CD4-positive, alpha-beta T cell treated with Interleukin-1 beta for 1 hour (primary cell): ENCODE results near the gene CYBA.

Experiments
- DNase-seq, 2 donors: peaks; one replicate each; pipeline ENCODE4 v3.0.0-alpha.2; 2020 to 2022

The CYBA gene

DNA sequence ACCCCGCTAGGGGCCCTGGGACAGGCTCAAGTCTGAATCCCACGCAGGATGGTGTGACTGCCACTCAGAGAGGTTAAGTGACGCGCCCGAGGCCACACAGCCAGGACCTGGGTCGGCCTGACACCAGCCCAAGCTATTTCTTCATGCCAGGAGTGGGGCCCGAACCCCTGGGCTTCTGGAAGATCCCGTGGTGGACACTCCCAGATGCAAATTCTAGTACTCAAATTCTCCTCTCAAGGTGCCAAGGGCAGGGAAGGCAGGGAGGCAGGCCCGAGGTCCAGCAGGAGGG is 7.3 kb downstream of the CYBA start:
- DNase-seq = no peak

DNA sequence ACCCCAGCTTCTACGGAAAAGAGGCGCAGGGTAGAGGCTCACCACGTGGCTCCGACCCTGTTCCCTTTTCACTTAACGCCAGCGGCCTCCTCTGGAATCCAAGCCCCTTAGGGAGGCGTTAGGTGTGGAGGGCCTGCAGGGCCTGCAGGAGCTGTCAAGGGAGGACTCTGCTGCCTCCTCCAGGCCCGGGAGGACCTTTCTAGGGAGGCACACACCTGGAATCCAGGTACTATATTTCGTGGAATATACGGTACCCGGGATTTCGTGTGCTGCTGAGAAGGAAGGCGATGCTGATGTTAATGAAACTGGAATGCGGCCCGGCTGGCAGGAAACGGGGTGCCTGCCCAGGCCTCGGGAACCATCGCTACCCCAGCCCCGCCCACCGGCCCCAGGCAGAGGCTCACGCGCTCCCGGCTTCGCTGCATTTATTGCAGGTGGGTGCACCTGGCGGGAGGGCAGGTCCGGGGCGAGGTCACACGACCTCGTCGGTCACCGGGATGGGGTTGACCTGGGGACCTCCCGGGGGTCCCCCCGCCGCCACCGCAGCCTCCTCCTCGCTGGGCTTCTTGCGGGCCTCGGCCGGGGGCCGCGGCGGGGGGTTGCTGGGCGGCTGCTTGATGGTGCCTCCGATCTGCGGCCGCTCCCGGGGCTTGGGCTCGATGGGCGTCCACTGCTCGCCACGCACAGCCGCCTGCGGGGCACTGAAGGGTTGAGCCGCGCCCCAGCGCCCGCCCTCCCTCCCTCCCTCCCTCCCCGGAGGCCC is 7.8 kb downstream of the CYBA start:
- no peak for DNase-seq

DNA sequence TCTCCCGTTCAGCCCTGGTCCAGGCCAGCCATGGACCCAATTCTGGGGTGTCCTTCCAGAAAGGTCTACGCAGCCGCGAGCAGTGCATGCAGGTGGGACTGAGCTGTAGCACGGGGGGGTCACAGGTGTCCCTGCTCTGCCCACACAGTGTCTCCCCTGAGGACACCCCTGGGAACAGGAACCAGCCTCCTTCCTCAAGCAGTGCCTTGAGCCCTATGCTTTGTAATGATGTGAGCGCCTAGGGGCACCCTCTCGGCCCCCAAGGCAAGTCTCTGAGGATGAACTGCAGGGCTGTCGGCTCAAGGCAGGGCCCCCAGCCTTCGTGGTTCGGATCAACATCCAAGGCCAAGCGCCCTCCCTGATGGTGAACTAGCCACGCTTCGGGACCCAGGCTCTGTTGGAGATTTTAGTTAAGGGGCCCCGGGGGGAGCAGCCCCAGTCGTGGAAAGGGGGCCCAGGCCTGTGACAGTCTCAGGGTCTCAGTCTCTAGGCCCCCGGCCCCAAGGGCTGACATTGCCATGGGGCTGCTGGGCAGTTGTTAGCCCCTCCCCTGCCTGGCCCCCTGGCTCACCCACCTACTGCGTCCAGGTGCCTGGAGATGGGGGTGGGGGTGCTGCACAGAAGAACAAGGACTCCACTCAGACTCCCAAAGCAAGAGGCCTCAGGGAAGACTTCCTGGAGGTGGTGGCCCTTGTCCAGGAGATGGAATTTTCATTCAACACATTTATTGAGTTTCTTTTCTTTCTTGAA is 10.2 kb downstream of the CYBA start:
- no peak for DNase-seq

DNA sequence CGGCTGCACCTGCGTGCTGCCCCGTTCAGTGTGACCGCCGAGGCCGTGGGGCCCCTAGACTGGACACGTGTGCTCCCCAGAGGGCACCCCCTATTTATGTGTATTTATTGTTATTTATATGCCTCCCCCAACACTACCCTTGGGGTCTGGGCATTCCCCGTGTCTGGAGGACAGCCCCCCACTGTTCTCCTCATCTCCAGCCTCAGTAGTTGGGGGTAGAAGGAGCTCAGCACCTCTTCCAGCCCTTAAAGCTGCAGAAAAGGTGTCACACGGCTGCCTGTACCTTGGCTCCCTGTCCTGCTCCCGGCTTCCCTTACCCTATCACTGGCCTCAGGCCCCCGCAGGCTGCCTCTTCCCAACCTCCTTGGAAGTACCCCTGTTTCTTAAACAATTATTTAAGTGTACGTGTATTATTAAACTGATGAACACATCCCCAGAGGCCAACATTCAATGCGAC is 10.8 kb downstream of the CYBA start:
- no peak for DNase-seq

DNA sequence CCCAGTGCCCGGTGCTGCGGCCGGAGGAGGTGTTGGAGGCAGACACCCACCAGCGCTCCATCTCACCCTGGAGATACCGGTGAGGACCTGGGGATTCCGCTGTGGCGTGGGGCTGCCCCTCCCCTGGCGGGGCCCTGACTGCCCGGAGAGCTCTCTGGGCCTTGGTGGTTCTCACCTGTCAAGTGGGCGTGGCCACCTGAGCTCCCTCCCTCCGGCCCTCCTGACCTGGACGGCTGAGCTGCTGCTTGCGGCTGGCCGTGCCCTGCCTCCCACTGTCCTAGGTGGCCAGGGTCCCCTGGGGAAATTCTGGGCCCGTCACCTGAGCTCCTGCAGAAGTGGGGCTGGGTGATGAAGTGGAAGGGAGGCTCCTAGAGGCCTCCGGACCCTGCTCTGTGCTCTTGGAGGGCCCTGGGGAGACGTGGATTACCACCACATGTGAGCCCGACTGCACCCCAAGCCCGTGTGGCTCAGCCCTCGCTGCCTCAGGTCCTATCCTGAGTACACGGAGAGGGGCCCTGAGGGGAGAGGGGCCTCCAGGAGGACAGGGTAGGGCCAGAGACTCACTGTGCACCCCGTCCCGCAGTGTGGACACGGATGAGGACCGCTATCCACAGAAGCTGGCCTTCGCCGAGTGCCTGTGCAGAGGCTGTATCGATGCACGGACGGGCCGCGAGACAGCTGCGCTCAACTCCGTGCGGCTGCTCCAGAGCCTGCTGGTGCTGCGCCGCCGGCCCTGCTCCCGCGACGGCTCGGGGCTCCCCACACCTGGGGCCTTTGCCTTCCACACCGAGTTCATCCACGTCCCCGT is 11.4 kb downstream of the CYBA start:
- DNase-seq = no peak

DNA sequence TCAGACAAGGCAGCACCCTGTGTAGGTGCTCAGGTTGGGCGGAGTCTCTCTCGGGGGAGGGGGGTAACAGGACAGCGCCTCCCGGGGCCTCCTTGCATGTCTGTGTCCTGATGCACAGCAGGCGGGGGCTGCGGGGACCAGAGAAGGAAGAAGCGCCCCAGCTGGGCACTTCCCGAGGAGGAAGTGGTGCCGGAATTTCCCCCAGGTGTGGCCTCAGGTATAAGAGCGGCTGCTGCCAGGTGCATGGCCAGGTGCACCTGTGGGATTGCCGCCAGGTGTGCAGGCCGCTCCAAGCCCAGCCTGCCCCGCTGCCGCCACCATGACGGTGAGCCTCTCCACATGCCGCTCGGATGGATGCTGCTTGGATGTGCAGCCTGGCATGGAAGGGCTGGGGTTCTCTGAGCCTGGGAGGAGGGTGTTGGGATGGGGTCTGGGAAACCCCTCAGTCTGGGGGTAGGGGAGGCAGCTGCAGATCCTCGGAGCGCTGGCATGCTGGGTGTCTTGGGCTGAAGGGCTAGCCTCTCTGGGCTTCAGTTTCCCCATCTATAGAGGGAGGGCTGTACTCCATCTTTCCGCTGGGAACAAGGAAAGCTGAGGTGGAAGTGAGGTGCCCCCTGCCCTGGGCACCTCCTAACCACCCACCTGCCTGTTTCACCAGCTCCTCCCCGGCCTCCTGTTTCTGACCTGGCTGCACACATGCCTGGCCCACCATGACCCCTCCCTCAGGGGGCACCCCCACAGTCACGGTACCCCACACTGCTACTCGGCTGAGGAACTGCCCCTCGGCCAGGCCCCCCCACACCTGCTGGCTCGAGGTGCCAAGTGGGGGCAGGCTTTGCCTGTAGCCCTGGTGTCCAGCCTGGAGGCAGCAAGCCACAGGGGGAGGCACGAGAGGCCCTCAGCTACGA is 12.3 kb downstream of the CYBA start, which contains the start of gene IL17C:
Gene IL17C, plus strand, starts transcription at position 250 of the 908 bp plus-strand sequence. Its CDS starts 70 bp downstream, at position 320.
- DNase-seq = peak; percentile 33 to 42

DNA sequence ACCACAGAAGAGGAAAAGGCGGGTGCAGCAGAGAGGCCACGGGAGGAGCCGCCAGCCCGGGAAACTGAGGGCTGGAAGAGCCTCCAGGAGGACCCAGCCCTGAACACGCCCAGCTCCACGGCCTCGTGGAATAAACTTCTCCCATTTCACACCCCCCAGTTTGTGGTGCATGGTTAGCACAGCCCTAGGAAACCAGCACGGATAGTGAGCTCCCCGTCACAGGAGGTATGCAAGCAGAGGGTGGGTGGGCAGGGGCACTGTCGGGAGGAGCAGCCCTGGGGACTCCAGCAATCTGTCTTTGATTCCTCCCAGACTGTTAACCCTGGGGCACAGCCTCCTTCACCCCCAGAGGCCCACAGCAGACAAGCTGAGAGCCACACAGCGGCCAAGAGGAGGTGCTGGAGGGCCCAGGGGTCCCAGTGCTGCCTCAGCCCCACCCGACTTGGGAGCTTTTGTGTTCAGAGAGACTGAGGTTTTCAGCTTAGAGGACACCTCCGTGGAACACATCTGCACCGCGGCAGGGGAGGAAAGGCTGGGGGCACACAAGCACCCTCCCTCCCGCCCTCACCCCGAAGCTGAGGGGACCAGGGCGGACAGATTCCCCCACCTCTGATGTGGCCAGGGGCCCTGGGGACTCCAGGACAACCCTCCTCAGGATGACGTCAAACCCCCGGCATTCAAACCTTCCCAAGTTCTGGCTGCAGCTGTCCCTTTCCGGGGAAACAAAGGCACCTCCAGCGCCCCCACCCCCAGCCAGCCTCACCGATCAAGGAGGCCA is 14.2 kb downstream of the CYBA start:
- no peak for DNase-seq

DNA sequence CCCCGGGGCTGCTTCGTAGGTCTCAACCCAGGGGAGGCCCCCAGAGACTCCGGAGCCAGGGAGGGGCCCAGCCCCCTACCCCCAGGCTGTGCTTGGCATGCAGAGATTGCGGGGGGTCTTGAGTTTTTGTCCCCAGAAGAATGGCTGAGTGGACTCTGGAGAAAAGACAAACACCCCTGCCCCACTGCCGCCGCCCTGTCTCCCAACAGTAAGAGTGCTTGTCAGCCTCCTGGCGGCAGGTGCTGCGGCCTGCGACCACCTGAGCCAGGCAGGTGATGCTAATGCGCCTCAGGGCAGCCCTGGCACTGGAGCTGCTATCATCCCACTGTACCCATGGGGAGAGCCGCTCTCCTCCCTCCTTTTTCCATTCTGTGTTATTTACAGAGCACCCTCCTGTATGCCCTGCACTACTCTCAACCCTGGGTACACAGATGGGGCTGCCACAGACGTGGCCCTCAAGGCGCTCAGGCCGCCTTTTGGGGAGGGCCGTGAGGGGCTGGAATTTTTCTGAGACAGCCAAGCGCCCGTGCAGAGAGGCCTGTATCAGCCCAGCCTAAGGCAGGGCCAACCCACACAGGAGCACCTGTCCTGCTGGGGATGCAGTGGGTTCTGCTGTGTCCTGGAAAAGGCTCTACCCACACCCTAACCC is 15.1 kb downstream of the CYBA start:
- DNase-seq = no peak

DNA sequence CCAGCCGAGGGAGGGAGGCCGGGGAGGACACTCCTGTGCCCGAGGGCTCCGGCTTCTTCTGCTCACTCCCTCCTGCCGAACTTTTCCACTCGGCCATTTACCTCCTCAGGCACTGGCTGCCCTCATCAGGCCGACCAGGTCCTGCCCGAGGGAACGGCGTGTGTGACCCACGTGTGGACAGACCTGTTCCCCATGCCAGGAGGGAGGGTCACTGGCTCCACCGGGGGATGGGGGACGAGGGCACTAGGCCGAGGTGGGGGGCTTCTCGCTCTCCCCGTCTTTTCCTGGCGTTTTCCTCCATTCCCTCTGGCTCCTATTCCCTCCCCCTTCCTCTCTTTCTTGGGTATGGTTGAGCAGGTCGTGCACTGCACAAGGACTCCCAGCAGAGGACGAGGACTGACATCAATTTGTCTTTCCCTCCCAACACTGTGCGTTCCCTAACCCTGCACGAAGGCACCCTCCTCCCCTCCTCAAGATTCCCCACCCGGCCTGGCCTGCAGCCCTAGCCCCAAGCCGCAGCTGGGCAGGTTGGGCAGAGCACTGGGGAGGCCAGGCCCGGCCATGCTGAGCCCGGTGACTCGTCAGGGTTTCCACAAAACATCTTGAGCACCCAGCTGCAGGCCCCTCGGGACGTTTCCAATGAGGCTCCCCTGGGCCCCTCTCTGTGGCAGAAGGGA is 15.7 kb downstream of the CYBA start:
- no peak for DNase-seq

DNA sequence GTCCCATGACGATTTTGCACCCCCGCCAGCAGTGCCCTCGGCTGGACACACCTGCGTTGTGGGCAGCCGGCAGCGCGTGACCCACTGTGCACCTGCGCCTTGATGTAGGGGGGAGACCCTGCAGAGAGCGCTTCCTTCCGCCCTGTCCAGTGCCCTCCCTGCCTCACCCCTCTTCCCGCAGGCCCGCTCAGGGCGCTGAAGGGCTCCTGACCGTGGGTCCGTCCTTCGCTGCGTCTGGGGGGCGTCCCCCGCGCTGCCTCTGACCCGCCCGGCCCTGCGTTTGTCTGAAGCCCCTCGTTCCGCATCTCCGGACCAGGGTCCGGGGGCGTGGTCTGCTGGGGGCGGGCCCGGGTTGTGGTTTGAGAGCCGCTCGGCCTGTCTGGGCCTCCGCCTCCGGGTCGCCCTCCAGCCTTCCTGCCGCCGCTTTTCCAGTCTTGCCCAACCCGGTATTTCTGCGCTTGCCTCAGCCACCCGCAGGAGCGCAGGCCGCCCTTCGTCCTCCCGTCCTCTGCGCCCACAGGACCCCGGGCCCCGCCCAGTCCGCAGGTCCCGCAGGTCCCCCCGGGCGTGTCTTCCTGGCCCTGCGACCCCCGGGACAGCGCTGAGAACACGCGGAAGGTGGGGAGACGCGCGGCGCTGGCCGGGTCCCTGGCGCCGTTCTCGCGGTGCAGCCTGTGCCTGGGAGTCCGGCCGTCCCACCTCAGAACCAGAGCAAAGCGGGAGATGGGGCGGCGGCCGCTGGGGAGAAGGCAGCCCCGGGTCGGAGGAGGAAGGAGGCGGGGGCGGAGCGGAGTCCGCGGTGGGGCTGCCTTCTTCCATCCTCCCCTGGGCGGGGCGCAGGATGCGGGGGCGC is 16.5 kb downstream of the CYBA start:
- peak; percentile 56 to 68 for DNase-seq

DNA sequence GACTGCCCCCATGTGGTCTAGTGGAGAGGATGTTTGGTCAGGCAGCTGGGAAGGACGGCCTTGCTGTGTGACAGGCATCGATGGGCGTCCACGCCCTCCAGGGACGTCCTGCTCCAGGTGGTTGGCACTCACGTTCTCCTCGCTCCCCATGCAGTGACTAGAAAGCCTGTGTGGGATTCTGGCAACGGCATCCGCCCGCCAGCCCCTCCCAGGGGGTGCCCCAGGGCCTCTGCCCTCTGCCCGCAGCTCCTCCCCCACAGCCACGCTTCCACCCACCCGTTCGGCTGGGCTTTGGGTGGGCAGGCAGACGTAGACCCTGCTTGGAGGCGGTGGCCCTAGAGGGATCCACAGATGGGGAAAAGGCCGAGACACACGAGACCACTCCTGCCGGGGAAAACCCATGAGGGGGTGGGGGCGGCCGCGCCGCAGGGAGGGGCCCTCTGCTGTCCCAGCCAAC is 17.1 kb downstream of the CYBA start:
- DNase-seq = peak; percentile 70 to 74

DNA sequence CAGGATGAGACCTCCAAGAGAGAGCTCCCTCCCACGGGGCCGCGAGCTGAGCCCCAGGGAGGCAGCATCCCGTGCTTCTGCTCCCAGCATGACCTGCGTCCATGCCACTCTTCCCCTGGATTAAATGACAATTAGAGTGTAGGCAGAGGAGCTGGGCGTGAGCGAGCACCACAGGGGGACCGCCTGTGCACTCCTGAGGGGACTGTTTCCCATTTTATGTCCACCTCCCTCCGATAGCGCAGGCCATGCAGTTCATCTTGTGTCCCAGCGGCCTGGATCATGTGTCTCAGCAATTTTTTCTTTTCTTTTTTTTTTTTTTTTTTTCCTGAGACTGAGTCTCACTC is 18.3 kb downstream of the CYBA start:
- no peak for DNase-seq

DNA sequence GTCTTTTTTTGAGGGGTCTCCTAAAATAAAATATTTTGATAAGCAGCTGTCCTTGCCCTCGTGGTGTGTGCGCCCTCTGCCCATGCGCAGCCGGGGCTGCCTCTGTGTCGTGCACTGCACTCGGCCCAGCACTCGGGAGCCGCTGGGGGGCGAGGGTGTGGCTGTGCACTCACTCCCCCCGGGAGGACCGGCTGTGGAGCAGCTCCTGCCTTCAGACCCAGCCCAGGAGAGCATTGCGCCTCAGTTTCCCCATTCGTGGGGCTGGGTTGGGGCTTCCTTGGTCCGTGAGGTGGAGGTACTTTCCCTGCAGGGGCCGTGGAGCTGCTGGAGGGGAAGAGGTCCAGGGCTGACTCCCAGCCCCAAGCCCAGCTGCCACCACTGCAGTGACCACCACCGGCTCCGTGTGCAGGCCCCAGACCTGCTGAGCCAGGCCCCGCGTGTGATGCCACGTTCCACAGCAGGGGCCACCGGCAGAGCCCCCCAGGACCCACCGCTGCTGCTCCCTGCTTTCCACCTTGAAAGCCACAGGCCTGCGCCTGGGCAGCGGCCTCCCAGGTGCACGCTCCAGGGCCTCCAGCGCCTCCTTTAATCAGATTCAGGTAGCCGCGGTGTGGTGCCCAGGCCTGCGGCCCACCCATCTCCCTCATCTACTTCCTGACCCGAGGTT is 18.8 kb downstream of the CYBA start:
- no peak for DNase-seq

DNA sequence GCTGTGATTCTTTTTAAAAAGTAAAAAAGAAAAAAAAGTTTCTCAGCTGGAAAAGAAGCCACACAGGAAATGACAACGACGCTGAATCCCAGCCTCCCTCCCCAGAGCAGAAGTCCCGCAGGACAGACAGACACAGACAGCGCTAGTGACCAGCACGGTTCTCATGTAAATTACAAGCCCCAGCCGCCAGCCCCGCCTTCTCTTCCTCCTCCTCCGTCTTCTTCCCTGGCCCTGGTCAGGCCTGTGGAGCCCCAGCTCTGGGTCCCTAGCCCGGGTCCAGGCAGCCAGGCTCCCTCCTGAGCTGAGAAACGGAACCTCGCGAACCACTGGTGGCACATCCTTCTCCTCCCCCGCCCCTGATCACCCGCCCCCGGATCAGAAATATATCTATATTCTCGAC is 19.5 kb downstream of the CYBA start:
- no peak for DNase-seq

DNA sequence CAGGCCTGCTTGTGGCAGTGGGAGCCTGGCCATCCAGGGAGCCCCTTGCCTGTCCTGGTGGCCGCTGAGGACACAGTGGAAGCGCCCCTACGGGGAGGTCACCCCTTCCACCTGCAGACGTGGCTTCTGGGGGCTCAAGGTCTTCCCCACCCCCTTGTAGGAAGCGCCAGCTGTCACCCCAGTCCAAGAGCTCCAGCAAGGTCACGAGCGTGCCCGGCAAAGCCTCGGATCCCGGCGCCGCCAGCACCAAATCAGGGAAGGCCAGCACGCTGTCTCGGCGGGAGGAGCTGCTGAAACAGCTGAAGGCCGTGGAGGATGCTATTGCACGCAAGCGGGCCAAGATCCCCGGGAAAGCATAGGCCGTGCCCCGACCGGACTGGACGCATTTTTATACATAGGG is 19.9 kb downstream of the CYBA start:
- DNase-seq = no peak

DNA sequence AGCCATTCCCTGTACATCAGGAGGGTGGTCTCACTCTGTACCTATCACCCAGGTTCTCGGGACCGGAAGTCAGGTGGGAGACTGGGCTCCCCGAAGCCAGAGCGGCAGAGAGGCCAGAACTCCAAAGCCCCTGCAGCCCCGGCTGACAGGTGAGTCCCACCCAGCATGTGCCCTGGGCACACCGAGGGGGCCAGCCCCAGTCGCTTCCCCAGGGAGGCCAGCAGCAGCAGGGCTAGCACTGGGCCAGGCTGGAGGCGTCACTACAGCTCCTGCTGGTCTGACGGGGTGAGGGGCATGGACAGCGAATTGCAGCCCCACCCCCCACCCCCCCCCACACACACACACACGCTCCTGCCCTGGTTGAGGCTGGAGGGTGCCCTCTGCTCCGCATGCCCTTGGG is 20.4 kb downstream of the CYBA start:
- no peak for DNase-seq

DNA sequence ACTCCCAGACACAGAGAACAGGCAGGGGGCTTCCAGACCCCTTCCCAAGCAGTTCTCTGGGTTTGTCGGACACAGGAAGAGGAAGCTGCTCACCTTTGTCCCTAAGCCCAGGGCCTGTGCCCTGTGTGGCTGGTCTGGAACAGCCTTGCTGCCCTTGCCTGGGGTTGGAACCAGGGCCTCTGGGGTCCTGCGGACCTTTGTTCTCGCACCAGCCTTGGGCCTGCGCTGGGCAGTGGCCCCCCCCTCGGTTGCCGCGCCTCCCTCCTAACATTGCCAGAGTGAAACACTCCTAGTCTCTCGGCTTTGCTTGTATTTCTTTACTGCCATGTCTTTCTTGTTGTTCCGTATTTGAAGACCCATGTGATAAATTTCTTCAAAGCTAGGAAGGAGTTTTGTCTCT is 21.0 kb downstream of the CYBA start:
- DNase-seq = no peak

DNA sequence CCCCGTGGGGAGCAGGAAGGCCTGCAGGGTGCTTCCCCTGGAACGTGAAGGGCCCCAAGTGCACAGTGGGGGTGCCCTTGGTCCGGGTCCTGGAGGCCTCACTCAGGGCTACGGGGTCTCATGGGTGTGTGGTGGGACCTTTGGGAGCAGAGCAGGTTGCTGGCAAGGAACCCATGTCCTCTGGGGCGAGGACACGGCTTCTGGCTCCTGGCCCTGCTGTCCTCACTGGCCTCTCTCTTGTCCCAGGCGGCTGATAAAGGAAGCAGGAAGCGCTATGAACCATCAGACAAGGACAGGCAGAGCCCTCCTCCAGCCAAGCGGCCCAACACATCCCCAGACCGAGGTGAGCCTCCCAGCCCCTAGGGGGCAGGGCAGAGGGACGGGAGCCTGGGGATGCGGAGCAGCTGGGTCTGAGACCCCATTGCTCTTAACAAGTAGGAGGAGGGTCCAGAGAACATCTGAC is 22.3 kb downstream of the CYBA start:
- no peak for DNase-seq
